Measurements from ENCODE around the gene NOTCH3.

Gene NOTCH3

DNA sequence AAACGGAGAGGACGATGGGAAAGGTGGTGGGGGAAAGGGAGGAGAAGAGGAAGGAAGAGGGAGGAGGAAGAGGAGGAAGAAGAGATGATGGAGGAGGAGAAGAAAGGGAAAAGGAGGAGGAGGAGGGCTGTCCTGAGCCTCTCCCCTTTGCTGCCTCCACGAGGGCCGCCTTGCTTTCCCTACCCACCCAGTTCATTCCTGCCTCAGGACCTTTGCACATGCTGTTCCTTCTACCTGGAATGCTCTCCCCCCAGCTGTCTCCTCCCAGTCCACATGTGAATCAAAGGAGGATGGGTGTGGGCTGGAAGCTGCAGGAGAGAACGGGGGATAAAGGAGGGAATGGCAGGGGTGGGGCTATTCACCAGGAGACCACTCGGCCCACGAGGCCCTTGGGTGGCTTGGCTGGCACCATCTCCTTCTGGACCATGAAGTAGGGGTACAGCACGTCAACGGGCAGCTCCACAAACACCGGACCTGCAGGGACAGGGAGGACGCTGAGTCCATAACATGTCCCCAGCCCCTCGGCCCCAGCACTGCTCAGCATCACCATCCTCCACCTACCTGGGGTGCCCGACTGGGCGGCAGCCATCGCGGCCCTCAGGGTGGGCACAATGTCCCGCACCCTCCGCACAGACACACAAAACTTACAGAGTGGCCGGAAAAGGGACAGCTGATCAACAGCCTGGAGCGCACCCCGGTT lies 78.3 kb downstream of the NOTCH3 start:
- no peak for DNase-seq

DNA sequence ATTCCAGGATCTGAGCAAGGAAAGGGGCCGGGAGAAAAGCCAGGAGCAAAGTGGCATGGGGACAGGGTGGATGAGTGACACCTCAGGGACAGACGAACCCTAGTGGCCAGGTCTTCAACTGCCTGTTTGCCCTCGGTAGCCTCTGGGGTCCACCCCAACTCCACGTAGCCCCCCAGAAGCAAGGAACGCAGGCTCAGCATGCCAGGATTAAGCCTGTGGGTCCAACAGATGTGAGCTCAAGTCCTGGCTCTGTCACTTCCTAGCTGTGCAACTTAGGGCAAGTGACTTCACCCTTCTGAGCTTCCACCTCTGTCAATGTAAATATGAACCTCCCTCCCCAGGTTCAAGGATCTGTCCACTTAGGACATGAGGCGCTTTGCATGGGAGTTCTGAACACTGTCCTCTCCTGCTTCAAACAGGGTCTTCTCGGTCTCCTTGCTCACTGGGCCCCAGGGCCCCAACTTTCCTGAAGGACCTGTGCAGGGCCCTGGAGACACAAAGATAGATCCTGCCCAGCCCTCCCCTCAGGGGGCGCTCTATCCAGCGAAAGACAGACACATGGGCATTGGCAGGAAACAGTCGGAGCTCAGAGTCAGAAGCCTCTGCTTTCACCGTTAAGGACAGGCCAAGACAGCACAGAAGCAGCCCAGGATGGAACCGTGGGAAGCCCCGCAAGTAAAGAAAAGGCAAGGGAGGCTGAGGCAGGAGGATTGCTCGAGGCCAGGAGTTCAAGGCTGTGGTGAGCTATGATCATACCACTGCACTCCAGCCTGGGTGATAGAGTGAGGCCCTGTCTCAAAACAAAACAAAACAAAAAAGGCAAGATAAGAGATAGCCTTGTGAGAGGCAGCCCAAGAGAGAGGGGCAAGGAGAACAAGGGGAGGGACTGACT lies 80.4 kb downstream of the NOTCH3 start:
- no peak for DNase-seq

DNA sequence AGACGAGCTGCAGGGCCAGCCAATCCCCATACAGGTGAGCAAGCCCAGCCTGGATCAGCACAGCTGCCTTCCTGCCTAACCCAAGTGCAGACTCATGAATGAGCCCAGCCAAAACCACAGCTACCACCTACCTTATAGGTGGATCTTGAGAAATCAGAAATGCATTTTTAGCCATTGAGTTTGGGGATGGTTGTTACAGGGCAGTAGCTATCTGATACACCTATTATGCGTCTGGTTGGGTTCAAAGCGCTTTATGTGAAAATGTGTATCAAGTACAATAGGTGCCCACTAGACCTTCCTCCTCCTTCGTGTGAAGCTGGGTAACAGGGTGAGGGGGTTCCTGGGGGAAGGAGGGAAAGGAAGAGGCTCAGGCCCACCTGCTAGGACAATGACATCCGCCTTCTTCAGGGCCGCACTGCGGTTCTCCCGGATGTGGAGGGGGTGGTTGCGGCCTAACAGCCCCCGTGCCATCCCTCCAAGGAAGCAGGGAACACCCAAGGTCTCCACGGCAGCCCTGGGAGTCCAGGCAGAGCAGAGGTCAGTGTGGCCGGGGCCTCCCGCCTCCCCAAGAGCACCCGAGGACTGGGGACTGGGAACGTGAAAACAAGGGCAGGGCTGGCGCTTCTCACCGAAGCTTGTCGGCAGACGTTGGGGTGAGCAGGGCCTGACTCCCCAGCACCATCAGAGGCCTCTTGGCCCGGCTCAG lies 81.9 kb downstream of the NOTCH3 start:
- no peak for DNase-seq

DNA sequence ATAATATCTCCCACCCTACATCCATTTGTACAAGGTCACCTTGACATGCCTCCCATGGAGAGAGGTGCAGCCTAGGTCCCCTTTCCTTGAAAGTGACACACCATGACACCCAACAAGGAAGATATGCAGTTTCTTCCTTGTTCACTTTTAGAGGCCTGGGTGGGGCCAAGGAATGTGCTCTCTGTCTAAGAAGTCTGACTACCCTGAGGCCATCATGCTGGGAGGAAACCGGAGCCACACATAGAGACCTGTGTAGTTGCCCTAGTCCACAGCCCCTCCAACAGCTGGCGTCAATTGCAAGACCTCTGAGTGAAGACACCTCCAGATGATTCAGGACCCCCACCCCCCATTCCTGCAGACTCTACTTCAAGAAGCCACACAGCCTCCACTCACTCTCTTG lies 82.5 kb downstream of the NOTCH3 start:
- no peak for DNase-seq

DNA sequence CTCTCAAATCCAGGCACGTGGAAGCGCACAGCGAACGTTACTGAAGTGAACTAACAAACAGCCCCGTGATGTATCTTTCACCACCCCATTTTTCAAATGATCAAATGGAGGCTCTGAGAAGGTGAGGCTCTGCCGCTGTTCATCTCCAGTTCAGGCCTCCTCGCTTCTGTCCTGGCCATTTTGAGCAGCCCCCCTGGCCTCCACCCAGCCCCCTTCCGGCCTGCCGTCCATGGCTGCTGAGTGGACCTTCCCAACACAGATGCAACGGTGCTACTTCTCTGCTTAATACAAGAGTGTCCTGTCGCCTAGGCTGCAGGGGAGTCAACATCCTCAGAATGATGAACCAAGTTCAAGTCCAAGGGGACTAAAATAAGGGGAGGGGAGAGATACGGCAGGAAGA lies 83.9 kb downstream of the NOTCH3 start:
- DNase-seq = no peak

DNA sequence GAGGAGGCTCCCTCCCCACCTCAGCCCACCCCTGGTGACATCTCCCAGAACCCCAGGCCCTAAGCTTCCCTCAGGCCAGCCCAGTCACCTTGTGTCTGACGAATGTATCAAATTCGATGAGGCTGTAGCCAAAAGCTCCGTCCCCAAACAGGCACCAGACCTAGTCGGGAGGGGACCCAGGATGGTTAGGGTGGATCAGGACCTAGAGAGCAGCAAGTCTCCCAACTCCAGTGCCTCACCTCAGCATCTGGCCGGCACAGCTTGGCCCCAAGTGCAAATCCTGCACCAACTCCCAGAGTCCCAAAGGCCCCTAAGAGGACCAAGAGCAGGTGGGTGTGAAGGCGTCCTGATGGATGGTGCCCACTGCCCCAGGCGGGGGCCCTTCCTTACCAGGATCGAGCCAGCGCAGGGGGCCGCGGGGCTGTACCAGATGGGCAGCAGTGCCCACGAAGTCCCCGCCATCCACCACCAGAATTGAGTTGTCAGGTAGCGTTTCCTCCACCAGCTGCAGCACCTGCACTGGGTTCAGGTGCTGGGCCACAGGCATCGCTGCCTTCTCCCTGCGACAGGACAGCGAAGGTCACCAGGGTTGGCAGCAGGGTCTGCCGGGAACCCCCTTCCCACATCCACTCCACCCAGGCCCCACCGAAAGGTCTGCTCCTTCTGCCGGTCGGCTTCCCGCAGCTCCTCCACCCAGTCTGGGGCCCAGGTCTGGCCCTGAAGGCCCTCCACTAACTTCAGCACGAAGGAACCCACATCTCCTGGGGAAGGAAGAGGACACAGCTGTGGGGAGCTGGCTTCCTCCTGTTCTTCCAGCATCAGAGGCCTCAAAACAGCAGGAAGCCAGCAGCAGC lies 84.8 kb downstream of the NOTCH3 start:
- no peak for DNase-seq

DNA sequence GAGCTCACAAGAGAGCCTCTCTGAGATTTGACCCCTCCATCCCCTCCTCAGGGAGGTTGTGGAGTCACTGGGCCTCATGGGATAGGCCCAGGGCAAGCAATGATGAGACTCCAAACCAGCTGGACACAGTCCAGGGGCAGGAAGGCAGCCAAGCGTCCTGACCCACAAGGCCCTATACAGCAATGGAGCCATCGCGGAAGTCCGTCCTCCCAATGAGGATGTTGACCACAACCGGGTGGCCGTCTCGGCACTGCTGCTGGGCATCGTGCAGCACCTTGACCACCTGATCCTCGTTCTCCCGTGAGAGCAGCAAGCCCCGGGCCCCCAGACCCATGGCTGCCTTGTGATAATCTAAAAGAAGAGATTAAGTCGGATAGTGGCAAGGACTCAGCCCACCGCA lies 85.7 kb downstream of the NOTCH3 start:
- no peak for DNase-seq

DNA sequence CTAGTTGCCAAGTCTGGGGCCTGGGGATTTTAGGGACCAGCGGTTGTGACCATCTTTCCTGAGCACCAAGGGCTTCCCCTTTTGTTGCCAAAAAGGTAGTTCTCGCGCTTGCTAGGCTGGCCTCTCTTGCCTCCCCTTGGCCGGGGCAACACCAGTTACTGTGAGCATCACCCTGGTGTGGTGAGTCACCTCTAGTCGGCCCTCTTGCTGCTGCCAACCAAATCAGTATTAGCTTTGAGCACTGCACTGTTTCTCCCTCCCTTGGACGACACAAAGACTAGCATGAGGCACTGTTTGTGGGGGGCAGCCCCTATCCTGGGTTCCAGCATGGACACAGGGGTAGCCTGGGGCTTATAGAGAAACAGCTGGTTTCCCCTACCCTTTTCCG lies 86.6 kb downstream of the NOTCH3 start:
- no peak for DNase-seq

DNA sequence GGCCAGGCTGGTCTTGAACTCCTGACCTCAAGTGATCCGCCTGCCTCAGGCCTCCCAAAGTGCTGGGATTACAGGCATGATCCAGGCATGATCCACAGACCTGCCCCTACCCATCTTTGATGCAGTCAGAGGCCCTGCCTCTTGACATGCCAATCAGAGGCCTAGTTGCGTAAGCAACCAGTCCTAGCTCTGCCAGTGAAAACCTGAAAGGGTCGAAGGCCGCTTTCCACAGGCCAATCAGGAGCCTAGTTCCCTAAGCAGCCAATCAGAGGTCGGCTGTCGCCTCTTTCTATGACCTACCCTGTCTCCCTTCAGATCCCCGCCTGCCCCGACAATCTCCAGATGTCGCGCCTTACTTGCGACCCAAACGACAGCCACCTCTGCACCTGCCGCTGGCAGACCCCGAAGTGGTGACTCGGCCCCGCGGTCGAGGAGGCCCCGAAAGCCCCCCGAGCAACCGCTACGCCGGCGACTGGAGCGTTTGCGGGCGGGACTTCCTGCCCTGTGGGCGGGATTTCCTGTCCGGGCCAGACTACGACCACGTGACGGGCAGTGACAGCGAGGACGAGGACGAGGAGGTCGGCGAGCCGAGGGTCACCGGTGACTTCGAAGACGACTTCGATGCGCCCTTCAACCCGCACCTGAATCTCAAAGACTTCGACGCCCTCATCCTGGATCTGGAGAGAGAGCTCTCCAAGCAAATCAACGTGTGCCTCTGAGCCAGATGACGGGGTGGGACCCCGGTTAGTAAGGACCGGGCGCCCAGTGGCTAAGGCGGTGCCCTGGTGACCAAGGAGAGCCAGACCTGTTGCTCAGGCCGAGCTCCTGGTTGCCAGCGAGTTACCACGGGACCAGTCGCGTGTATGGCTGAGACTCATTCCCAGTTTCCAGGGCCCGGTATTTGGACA lies 87.3 kb downstream of the NOTCH3 start:
- DNase-seq = no peak

DNA sequence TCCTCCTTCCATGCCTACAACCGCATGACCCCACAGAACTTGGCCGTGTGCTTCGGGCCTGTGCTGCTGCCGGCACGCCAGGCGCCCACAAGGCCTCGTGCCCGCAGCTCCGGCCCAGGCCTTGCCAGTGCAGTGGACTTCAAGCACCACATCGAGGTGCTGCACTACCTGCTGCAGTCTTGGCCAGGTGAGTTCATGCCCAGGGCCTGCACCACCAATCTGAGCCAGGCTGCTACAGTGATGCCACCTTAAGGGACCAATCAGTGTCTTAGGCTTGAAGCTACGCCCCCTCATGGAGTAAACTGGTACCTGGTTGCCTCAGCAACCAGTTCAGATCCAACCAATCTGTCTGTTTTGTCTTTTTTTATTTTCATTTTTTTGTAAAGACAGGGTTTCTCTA lies 88.4 kb downstream of the NOTCH3 start:
- DNase-seq = no peak

DNA sequence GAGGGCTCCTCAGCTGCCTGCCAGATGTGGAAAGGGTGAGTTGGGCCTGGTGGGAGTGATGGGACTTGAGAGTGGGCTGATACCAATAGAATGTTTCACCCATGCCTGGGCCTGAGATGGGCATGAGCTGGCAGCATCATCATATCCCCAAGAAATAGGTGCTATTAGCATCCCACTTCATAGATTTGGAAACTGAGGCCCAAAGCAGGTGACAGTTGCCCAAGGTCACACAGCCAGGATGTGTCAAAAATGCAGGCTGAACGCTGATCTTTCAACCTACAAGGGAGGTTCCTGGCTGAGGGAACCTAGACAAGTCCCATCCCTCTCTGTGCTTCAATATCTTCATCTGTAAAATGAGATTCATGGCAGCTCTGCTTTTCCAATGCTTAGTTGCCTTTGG lies 89.0 kb downstream of the NOTCH3 start:
- DNase-seq = no peak

DNA sequence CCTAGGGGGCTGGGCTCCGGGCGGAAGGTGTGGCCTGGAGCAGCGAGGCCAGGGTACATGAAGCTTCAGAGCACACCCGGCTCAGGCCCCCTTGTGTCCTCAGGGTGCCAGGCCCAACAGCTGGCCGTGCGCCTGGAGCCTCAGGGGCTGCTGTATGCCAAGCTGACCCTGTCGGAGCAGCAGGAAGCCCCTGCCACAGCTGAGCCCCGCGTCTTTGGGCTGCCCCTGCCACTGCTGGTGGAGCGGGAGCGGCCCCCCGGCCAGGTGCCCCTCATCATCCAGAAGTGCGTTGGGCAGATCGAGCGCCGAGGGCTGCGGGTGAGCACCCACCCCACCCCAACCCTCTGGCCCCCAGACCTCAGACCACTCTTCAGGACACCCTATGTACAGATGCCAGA lies 90.4 kb downstream of the NOTCH3 start:
- no peak for DNase-seq

DNA sequence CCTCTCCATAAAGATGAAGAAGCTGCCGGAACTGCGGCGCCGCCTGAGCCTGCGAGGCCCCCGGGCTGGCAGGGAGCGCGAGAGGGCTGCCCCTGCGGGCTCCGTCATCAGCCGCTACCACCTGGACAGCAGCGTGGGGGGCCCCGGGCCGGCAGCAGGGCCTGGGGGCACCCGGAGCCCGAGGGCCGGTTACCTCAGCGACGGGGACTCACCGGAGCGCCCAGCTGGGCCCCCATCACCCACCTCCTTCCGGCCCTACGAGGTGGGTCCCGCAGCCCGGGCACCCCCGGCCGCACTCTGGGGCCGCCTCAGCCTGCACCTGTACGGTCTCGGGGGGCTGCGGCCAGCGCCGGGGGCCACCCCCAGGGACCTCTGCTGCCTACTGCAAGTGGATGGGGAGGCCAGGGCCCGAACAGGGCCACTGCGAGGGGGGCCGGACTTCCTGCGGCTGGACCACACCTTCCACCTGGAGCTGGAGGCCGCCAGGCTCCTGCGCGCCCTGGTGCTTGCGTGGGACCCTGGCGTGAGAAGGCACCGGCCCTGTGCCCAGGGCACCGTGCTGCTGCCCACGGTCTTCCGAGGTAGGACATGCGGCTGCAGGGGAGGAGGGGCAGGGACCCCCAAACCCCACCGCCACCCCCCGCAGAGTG lies 90.9 kb downstream of the NOTCH3 start:
- no peak for DNase-seq
